GM21381 (cell line): ENCODE results near the gene TMEM145.
A peak's percentile ranks its signal among the peaks of the same experiment; 100 is the strongest.
"Not testable (repeated sequence)": the region's sequence is repeated elsewhere in the genome, so short reads cannot be mapped to it uniquely, and the experiment has no call there.

ENCODE experiments used
- ATAC-seq: cut with Tn5 transposase; IDR thresholded peaks from one replicate; pipeline ENCODE4 v1.9.1; 2021; ENCODE audit warnings: mild to moderate bottlenecking, moderate library complexity; ENCODE audit not compliant: unreplicated experiment

Gene TMEM145

DNA sequence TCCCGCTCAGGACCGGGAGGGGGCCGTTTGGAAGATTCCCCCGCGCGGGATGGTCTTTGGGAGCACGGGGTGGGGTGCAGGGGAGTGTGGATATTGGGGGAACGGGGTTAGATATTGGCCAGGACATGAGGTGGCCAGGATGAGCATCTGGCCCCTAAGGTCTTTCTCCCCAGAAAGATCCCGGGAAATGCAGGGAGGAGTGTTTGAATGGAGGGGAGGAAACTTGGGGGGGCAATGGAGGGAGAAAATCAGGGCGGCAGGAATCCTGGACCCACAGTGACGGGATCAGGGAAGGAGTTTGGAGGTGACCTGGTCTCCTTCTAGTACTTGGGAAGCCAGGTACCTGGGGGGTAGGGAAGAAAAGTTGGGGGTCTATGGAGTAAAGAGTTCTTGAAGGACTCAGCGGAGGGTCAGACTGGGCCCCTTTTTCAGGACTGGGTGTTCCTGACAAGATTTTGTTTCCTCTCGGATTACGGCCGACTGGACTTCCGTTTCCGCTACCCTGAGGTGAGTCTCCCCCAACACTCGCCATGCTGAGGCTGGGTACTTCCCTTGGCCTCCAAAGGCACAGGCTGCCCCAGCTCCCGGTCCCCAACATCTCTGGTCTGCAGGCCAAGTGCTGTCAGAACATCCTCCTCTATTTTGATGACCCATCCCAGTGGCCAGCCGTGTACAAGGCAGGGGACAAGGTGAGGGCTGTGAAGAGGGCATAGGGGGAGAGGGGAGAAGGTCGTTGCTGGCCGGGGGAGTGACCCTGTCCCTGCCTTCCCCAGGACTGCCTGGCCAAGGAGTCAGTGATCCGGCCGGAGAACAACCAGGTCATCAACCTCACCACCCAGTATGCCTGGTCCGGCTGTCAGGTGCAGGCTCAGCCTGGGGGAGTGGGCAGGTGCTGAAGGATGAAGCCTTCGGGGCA lies 989 bp downstream of the TMEM145 start:
- no peak for ATAC-seq

DNA sequence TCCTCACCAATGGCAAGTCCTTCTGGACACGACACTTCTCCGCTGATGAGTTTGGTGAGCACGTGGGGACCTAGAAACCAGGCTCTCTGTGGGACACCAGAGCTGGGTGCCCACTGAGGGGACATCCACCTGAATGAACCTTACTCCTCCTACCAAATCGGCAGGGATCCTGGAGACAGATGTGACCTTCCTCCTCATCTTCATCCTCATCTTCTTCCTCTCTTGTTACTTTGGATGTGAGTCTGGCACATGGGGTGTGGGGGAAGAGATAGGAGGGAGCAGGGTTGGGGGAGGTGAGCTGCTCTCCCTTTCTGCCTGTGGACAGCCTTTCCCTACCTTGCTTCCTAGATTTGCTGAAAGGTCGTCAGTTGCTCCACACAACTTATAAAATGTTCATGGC lies 1.9 kb downstream of the TMEM145 start:
- ATAC-seq: no peak

GRCh38 chr19:42316223-42317211 lies 3.4 kb downstream of the TMEM145 start:
- no peak for ATAC-seq

- ATAC-seq: no peak
Observed at GRCh38 chr19:42317535-42317934, 4.4 kb downstream of the TMEM145 start.

DNA sequence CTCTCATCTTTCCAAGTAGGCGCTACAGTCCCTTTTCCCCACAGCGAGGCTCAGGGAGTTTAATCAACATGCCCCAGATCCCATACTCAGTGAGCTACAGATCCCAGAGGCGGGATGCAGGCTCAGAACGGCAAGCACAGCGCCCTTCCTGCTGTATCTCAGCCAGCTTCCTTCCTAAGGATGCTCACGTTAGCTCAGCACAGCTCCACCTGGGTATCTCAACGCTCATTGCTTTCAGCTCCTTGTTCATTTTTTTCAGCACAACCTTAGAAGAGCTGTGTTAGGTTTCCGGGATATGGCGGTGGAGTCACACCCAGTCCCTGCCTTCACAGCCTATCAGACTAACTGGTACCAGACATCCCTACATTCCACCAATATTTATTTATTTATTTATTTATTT lies 9.2 kb downstream of the TMEM145 start:
- ATAC-seq: no peak

GRCh38 chr19:42323473-42323851 lies 10.4 kb downstream of the TMEM145 start:
- ATAC-seq: no peak

GRCh38 chr19:42323852-42324654 lies 10.9 kb downstream of the TMEM145 start:
- no peak for ATAC-seq

DNA sequence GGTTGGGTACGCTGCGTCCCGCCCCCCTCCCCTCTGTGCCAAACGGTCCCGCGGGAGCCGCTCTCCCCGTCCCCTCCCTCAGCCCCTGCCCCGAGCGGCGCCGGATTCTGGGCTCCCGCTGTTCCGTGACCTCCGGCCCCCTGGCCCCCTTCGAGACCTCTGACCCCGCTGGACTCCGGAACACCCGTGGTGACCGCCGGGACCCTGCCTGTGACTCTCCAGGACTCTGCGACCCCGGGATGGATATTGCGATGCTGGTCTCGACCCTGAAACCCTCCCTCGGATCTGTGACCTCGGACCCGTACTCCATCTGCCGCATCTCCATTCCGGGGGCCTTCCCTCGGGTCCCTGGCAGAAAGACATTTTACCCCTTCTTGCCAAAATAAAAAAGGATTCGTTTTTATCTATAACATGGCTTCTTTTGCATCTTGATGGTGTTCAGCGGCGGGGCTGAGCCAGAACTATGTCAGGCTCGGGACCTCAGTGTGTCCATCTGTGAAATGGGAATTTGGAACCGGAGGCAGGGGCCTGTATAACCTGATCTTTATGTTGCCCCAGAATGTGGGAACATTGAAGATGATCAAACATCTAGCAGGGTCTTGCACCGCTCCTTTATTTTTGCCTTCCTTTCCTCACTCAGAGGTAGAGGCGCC lies 11.7 kb downstream of the TMEM145 start:
- no peak for ATAC-seq

DNA sequence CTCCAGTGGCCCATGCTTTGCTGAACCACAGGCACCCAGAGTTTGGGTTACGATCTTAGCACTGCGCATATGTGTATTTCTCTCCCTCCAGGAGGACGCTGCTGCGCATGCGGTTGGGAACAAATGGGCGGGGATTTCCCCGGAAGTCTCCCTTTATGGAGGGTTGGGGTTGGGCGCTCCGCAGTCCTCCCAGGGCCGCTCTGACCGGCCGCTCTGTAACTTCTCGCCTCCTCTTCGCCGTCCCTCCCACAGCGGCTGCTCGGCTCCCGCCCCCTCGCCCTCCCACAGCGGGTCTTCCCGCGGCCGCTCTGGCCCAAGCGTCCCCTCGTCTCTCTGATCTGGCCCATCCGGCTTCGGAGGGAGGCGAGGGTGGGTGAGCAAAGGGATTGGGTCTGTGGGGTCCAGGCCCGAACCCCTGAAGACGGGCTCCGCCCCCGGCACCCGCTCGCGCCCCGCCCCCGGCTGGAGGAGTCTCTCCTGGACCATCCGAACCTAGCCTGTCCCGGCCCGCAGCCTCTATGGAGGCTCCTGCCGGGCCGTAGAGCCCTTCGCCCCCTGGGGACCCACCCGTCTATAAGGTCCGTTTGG lies 12.3 kb downstream of the TMEM145 start, which contains the start of gene MEGF8:
MEGF8 (plus strand) TSS at position 328 of the 588 bp plus-strand sequence. CDS start 609 bp downstream, outside the sequence.
- peak; percentile 83 for ATAC-seq

DNA sequence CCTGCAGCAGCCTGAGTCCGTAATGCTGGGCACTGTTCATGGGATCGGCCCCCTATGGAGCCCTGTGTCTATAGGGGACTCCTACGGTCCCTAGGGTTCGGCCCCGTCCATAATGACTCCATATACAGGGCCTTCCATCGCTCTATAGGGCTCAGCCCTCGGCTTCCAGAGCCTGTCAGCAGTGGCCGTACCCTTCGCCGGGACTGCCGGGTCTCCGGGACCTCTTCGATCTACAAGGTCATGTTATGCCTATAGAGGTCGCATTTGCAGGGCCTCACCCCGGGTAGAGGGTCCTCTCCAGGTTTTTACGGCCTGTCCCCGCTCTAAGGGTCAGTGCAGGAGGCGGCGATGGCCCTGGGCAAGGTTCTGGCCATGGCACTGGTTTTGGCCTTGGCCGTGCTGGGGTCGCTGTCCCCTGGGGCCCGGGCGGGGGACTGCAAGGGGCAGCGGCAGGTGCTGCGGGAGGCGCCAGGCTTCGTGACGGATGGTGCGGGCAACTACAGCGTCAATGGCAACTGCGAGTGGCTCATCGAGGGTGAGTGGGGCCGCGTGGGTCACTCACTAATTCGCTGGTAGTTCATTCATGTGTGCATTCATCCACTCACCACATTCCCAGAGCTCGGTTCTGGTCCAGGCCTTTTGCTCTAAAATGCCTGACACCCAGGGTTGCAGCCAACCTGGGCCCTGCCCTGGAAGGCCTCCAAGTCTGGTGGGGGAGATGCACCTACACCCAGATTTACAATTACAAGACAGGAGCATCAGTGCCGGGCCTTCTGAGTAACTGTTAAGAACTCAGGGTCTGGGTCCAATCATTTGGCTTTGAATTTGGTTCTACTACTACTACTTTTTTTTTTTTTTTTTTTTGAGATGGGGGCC lies 13.0 kb downstream of the TMEM145 start:
- ATAC-seq: peak; percentile 8

- ATAC-seq: no peak
Observed at GRCh38 chr19:42326969-42327368, 13.9 kb downstream of the TMEM145 start.

DNA sequence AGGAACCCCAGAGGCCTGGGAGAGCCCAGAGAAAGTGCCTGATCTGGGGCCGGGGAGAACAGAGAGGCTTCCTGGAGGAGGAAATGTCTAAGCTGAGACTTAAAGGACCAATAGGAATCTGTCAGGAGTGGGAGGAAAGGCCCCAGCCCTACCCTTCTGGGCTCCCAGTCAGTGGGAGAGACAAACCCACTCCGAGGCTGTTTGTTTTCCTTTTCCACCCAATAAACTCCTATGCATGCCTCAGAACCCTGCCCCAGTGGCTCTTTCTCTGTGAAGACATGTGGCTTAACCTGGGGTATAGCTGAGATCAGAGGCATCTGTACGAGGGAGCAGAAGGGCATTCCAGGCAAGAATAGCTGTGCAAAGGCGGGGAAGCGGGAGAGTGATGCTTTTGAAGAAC lies 14.3 kb downstream of the TMEM145 start:
- no peak for ATAC-seq

DNA sequence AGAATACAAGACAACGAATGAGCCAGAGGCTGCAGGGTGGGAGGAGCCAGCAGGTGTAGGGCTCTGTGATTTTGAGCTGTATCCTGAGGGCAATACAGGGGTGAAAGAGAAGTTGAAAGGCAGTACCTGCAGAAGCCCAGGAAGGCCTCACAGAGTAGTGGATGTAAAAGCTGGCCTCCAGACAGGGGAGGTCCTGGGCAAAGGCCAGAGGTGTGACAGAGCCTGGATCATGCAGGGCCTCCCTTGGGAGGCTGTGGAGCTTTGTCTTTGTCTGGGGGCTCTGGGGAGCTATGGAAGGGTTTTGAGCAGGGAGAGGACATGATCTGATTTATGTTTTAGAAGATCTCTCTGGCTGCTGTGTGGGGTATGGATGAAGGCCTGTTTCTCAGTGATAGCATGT lies 15.0 kb downstream of the TMEM145 start:
- no peak for ATAC-seq

DNA sequence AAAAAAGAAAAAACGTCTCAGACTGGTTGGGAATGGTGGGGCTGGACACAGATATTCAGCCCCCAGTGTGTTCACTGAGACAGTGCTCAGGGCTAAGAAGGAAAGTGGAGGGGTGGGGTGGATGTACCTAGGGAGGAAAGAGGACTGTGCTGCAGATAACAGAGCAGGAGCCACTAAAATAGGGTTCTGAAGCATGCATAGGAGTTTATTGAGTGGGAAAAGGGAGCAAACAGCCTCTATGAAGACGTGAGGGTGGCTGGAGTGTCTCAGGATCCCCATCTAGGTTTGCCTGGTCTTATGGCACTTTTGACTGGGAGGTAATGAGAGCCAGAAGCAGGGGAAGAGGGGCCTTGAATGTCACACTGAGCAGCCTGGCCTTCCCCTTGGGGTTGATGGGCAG lies 15.7 kb downstream of the TMEM145 start:
- ATAC-seq: no peak

- no peak for ATAC-seq
Observed at GRCh38 chr19:42330241-42330711, 17.2 kb downstream of the TMEM145 start.

DNA sequence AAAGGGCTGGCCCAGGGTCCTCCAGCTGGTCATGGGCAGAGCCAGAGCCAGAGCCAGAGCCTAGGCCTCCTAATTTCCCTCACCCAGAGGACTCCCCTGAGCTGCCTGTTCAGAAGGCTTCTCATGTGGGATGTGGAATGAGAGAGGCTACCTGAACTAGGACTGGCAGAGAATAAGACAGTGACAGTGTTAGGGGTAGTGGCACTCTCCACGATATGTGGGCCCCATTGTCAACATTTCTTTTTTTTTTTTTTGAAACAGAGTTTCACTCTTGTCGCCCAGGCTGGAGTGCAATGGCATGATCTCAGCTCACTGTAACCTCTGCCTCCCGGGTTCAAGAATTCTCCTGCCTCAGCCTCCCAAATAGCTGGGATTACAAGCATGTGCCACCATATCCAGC lies 18.2 kb downstream of the TMEM145 start:
- not testable (repeated sequence) for ATAC-seq

GRCh38 chr19:42332059-42332458 lies 18.9 kb downstream of the TMEM145 start:
- ATAC-seq: no peak

- no peak for ATAC-seq
Observed at GRCh38 chr19:42333018-42333417, 19.9 kb downstream of the TMEM145 start.
